Smooth muscle cell (in vitro differentiated cells): ENCODE measurements around the gene DNAJC17. TPM values are rescaled to one million over a fixed set of nuclear protein-coding genes. Genes with fewer than 3 reads are reported as not detected.

Experiments
- DNase-seq: peaks from one replicate; lab custom pipeline; 2025; ENCODE audit not compliant: unreplicated experiment; lab: John Stamatoyannopoulos, UW
- H2AFZ ChIP-seq: fragments of 200-600 bp; sonication (generic); 2 replicates; pipeline ENCODE4 v1.6.0; 2016; ENCODE audit warnings: antibody characterized with exemption, low read depth, mild to moderate bottlenecking
- H3F3A ChIP-seq: fragments of 200-600 bp; sonication (generic); 2 replicates; pipeline ENCODE4 v1.6.0; 2017; ENCODE audit warnings: antibody characterized with exemption, low read depth
- H3K27ac ChIP-seq: fragments of 200-600 bp; sonication (generic); 2 replicates; pipeline ENCODE4 v1.5.1; 2016; ENCODE audit warnings: low read depth, mild to moderate bottlenecking
- H3K27me3 ChIP-seq: fragments of 200-600 bp; sonication (generic); 2 replicates; pipeline ENCODE4 v1.6.1; 2016; ENCODE audit warnings: low read depth, mild to moderate bottlenecking
- H3K36me3 ChIP-seq: fragments of 200-600 bp; sonication (generic); 2 replicates; pipeline ENCODE4 v1.5.1; 2016; ENCODE audit warnings: low read depth
- H3K4me1 ChIP-seq: fragments of 200-600 bp; sonication (generic); 2 replicates; pipeline ENCODE4 v1.5.1; 2016; ENCODE audit warnings: low read depth
- H3K4me2 ChIP-seq: fragments of 200-600 bp; sonication (generic); 2 replicates; pipeline ENCODE4 v1.6.0; 2016; ENCODE audit warnings: mild to moderate bottlenecking
- H3K4me3 ChIP-seq: fragments of 200-600 bp; sonication (generic); 2 replicates; pipeline ENCODE4 v1.5.1; 2016; ENCODE audit warnings: mild to moderate bottlenecking
- H3K79me2 ChIP-seq: fragments of 200-600 bp; sonication (generic); 2 replicates; pipeline ENCODE4 v1.6.0; 2016; ENCODE audit warnings: low read depth, mild to moderate bottlenecking
- H3K9ac ChIP-seq: fragments of 200-600 bp; sonication (generic); 2 replicates; pipeline ENCODE4 v1.6.0; 2016; ENCODE audit warnings: low read depth
- H3K9me3 ChIP-seq: fragments of 200-600 bp; sonication (generic); replicated peaks from 2 replicates; pipeline ENCODE4 v1.5.1; 2016; ENCODE audit warnings: low read depth
- H4K20me1 ChIP-seq: fragments of 200-600 bp; sonication (generic); 2 replicates; pipeline ENCODE4 v1.6.0; 2016; ENCODE audit warnings: low read depth
- WGBS: methylation state at CpG from one replicate; pipeline ENCODE4 v1.1.7; 2016; ENCODE audit warnings: low lambda C conversion rate; 5-methylcytosine and 5-hydroxymethylcytosine counted together
- polyA plus RNA-seq: library from polyadenylated mRNA; unstranded; fragments of >200 nt; fragmentation: Nextera tagmentation; extraction: Ambion mirVana; gene quantifications from 2 replicates; pipeline ENCODE4 v1.2.1, GENCODE V29; 2016
- total RNA-seq: library from RNA; depleted of rRNA; stranded (reverse); fragments of >200 nt; gene quantifications from 2 replicates; pipeline ENCODE4 v1.2.3, GENCODE V29; 2014
- TF ChIP-seq, protein P1 (sequence below): fragments of 200-600 bp; sonication (generic); IDR thresholded peaks from 2 replicates; pipeline ENCODE4 v1.5.1; 2017; ENCODE audit warnings: borderline replicate concordance, mild to moderate bottlenecking, antibody characterized with exemption; ENCODE audit not compliant: insufficient read depth, poor library complexity, severe bottlenecking

The DNAJC17 gene
- total and polyA plus RNA-seq, 2 experiments from 2014 or later = 25.0 to 33.6 TPM

DNA sequence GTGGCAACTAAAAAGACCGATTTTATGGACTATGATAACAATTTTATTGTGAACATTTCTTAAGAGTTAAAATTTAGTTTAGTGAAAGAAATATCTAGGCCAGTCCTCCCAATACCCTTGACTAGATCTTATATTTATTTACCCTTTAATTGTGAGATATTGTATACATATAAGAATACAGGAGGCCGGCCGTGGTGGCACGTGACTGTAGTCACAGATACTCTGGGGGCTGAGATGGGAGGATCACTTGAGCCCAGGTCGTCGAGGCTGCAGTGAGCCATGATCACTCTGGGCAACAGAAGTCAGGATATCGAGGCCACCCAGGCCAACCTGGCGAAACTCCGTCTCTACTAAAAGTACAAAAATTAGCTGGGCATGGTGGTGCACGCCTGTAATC lies 51.5 kb downstream of the DNAJC17 start:
- peak overlapping the region; percentile 72 for H3K27ac ChIP-seq
- DNase-seq = no peak
- no peaks in the 10 kb centered on the region for H3K27me3 ChIP-seq
- peak overlapping the region; percentile 89 for H2AFZ ChIP-seq
- TF ChIP-seq, protein P1, sequence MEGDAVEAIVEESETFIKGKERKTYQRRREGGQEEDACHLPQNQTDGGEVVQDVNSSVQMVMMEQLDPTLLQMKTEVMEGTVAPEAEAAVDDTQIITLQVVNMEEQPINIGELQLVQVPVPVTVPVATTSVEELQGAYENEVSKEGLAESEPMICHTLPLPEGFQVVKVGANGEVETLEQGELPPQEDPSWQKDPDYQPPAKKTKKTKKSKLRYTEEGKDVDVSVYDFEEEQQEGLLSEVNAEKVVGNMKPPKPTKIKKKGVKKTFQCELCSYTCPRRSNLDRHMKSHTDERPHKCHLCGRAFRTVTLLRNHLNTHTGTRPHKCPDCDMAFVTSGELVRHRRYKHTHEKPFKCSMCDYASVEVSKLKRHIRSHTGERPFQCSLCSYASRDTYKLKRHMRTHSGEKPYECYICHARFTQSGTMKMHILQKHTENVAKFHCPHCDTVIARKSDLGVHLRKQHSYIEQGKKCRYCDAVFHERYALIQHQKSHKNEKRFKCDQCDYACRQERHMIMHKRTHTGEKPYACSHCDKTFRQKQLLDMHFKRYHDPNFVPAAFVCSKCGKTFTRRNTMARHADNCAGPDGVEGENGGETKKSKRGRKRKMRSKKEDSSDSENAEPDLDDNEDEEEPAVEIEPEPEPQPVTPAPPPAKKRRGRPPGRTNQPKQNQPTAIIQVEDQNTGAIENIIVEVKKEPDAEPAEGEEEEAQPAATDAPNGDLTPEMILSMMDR = no peak
- no peaks in the 10 kb centered on the region for H4K20me1 ChIP-seq
- peak overlapping the region; percentile 99 for H3K4me3 ChIP-seq
- peak overlapping the region; percentile 88 for H3K4me2 ChIP-seq
- WGBS = 84% methylated on average over 10 of the region's 10 CpGs
- no peaks in the 10 kb centered on the region for H3K9me3 ChIP-seq
- no peaks in the 10 kb centered on the region for H3F3A ChIP-seq
- H3K9ac ChIP-seq = peak overlapping the region; percentile 79
- peaks cover 6% of the 10 kb centered on the region for H3K4me1 ChIP-seq
- H3K36me3 ChIP-seq = peaks cover 7% of the 10 kb centered on the region
- peaks cover 24% of the 10 kb centered on the region for H3K79me2 ChIP-seq

DNA sequence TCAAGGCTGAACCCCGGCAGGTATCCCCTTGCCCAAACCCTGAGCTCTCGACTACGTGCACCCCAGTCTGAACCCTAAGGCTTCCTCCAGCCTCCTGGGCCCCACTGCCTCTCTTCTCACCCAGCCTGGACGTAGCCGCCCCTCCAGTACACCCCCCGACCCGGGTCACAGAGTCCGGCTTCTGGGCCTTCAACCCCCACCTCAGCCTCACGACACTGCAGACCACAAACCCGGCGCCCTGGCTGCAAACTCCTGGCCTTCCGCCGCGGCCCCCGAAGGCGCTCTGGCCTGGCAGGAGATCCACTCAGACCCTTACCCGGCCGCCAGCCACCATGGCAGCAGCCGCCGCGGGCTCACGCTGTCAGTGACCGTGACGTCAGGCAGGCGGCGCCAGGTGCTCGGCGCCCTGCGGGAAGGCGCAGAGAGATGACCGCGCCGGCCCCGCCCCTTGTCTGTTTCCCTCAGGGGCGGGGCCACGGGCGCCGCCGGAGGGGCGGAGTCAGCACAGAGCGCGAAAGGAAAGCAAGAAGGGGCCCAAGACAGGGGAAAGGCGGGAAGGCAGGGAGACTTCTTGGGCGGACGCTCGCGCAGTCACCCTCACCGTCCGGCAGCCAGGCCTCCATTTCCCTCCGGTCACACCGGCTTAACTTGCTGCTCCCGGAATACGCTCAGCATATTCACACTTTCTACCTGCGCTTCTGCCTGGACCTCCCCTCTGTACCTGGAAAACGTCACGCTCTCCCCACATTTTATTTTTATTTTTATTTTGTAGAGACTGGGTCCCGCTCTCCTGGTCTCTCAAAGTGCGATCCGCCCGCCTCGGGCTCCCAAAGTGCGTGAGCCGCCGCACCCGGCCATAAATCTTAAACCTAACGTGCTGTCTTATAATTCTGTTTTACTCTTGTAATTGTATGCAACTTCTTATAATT lies 52.1 kb downstream of the DNAJC17 start, which contains the start of gene RMDN3:
TSS of gene RMDN3 (minus strand) at position 372 of the 929 bp plus-strand sequence. CDS start 471 bp downstream, outside the sequence.
- 3% methylated on average over 55 of the region's 66 CpGs for WGBS
- Histone ChIP-seq H2AFZ (peak within 1 kb of the TSS; percentile 94), H3K79me2 (peaks cover 28% of the 10 kb centered on the region), H3K9me3 (no peaks in the 10 kb centered on the region), H3K36me3 (peaks cover 7% of the 10 kb centered on the region), H3K27ac (peak within 1 kb of the TSS; percentile 80), H3K27me3 (no peaks in the 10 kb centered on the region), H3F3A (no peaks in the 10 kb centered on the region), H3K4me3 (peak within 1 kb of the TSS; percentile 99), H3K4me2 (peak within 1 kb of the TSS; percentile 88), H3K4me1 (peaks cover 6% of the 10 kb centered on the region), H4K20me1 (no peaks in the 10 kb centered on the region), H3K9ac (peak within 1 kb of the TSS; percentile 95)
- TF ChIP-seq, protein P1 = no peak
- DNase-seq = peak; percentile 84

GRCh38 chr15:40754574-40754882 lies 52.7 kb downstream of the DNAJC17 start:
- H3K9me3 ChIP-seq = no peaks in the 10 kb centered on the region
- no peaks in the 10 kb centered on the region for H3F3A ChIP-seq
- peak overlapping the region; percentile 94 for H2AFZ ChIP-seq
- peaks cover 7% of the 10 kb centered on the region for H3K36me3 ChIP-seq
- peak overlapping the region; percentile 95 for H3K9ac ChIP-seq
- H4K20me1 ChIP-seq = no peaks in the 10 kb centered on the region
- peak overlapping the region; percentile 80 for H3K27ac ChIP-seq
- 3% methylated on average over 22 of the region's 22 CpGs for whole genome bisulfite sequencing
- H3K79me2 ChIP-seq = peaks cover 28% of the 10 kb centered on the region
- DNase-seq = no peak
- H3K4me3 ChIP-seq = peak overlapping the region; percentile 99
- H3K4me1 ChIP-seq = peaks cover 6% of the 10 kb centered on the region
- peak overlapping the region; percentile 88 for H3K4me2 ChIP-seq
- H3K27me3 ChIP-seq = no peaks in the 10 kb centered on the region
- TF ChIP-seq, protein P1 = no peak
